ENCODE measurements around the gene CHD3. TPM values are rescaled to one million over a fixed set of nuclear protein-coding genes. Genes with fewer than 3 reads are reported as not detected.
"Not testable (repeated sequence)": the region's sequence is repeated elsewhere in the genome, so short reads cannot be mapped to it uniquely, and the experiment has no call there.

CHD3 gene
- total and polyA plus RNA-seq, 2 donors from 2014 or later: 41.5 to 94.6 TPM

GRCh38 chr17:7950578-7950977, 62.0 kb downstream of the CHD3 start:
- no peak overlapping the region for H3K27ac ChIP-seq (ENCODE audit: low read depth in 2 of 2, low read length in 2 of 2)
- intact Hi-C loops (cut with DNase I): no loop called here
- H3K9me3 ChIP-seq (ENCODE audit: control insufficient read depth in 2 of 3, insufficient read depth in 1 of 3, low read length in 3 of 3): no peaks in the 10 kb centered on the region
- no peaks in the 10 kb centered on the region for H3K4me1 ChIP-seq (ENCODE audit: control insufficient read depth in 2 of 3, insufficient read depth in 2 of 3, low read depth in 1 of 3, low read length in 3 of 3)
- DNase-seq: no peak
- FAIRE-seq: no peak
- no peak for TF ChIP-seq CTCF (IDR thresholded peaks at IDR 0.05; ENCODE audit: borderline replicate concordance, extremely low read depth, insufficient read depth)
- H3K9ac ChIP-seq (ENCODE audit: low read length in 3 of 3): no peak overlapping the region
- H3K4me3 ChIP-seq (ENCODE audit: low read length in 3 of 3): no peak overlapping the region
- no peaks in the 10 kb centered on the region for H3K27me3 ChIP-seq (ENCODE audit: control insufficient read depth, insufficient read depth, low read length)
- H3K36me3 ChIP-seq (ENCODE audit: control insufficient read depth in 2 of 3, insufficient read depth in 3 of 3, low read length in 3 of 3): peaks cover 6 to 19% (median 13%) of the 10 kb centered on the region in 3 donors

DNA sequence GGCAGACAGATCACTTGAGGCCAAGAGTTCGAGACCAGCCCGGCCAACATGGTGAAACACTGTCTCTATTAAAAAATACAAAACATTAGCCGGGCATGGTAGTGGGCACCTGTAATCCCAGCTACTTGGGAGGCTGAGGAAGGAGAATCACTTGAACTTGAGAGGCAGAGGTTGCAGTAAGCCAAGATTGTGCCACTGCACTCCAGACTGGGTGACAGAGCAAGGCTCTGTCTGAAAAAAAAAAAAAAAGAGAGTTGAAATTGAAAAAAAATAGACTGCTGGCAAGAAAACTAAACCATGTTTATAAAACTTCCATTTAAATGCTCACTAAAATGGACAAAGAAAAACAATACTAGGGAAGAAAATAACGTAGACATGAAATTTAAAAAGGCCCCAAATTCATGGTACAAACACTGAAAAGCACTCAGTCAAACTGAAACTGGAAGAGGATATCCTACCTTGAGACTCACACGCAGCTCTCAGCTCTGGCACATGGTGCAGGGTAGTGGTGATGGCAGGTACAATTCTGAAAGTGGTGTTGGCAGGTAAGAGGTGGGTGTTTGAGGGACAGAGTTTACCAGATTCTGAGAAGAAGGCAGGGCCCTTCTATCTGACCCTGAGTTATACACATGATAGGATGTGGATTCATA, 62.7 kb downstream of the CHD3 start:
- H3K4me3 ChIP-seq (ENCODE audit: low read length in 3 of 3): no peak overlapping the region
- no peak for TF ChIP-seq CTCF (IDR thresholded peaks at IDR 0.05; ENCODE audit: borderline replicate concordance, extremely low read depth, insufficient read depth)
- no peaks in the 10 kb centered on the region for H3K27me3 ChIP-seq (ENCODE audit: control insufficient read depth, insufficient read depth, low read length)
- peaks cover 3 to 13% (median 10%) of the 10 kb centered on the region in 3 donors for H3K36me3 ChIP-seq (ENCODE audit: control insufficient read depth in 2 of 3, insufficient read depth in 3 of 3, low read length in 3 of 3)
- FAIRE-seq: no peak
- intact Hi-C loops (cut with DNase I): no loop called here
- no peak overlapping the region for H3K27ac ChIP-seq (ENCODE audit: low read depth in 2 of 2, low read length in 2 of 2)
- DNase-seq: no peak
- H3K9me3 ChIP-seq (ENCODE audit: control insufficient read depth in 2 of 3, insufficient read depth in 1 of 3, low read length in 3 of 3): no peaks in the 10 kb centered on the region
- no peaks in the 10 kb centered on the region for H3K4me1 ChIP-seq (ENCODE audit: control insufficient read depth in 2 of 3, insufficient read depth in 2 of 3, low read depth in 1 of 3, low read length in 3 of 3)
- no peak overlapping the region for H3K9ac ChIP-seq (ENCODE audit: low read length in 3 of 3)

- intact Hi-C loops (cut with DNase I); H3K4me3 ChIP-seq (ENCODE audit: low read length in 3 of 3); FAIRE-seq; DNase-seq; H3K9me3 ChIP-seq (ENCODE audit: control insufficient read depth in 2 of 3, insufficient read depth in 1 of 3, low read length in 3 of 3); H3K4me1 ChIP-seq (ENCODE audit: control insufficient read depth in 2 of 3, insufficient read depth in 2 of 3, low read depth in 1 of 3, low read length in 3 of 3); H3K9ac ChIP-seq (ENCODE audit: low read length in 3 of 3); H3K27ac ChIP-seq (ENCODE audit: low read depth in 2 of 2, low read length in 2 of 2); H3K27me3 ChIP-seq (ENCODE audit: control insufficient read depth, insufficient read depth, low read length); H3K36me3 ChIP-seq (ENCODE audit: control insufficient read depth in 2 of 3, insufficient read depth in 3 of 3, low read length in 3 of 3): not testable (repeated sequence)
Observed at GRCh38 chr17:7953266-7953665, 64.7 kb downstream of the CHD3 start.

DNA sequence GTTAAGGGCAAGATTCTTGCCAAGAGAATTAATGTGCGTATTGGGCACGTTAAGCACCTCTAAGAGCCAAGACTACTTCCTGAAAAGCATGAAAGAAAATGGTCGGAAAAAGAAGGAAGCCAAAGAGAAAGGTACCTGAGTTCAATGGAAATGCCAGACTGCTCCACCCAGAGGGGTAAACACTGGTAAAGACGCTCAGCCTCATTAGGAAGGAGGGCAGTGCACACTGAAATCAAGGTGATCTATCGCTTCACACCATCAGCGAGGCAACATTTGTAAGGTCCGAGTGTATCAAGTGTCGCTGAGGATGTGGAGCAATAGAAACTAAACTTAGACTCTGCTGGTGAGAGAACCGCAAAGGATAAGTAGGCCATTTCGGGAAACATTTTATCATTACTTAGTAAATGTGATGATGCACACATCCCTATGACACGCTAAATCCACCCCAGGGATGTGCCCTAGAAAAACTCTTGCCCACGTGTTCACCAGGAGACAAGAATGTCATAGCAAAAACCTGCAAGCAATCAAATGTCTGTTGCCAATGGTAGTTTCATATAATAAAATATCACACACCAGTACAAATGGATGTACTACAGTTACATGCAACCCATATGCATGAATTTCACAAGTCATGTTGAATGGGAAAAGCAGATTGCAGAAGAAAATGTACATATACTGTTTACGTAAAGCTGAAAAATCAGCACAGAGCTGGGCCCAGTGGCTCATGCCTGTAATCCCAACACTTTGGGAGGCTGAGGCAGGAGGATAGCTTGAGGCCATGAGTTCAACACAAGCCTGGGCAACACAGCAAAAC, 67.0 kb downstream of the CHD3 start:
- no peak overlapping the region for H3K9ac ChIP-seq (ENCODE audit: low read length in 3 of 3)
- intact Hi-C loops (cut with DNase I): no loop called here
- H3K27me3 ChIP-seq (ENCODE audit: control insufficient read depth, insufficient read depth, low read length): no peaks in the 10 kb centered on the region
- no peaks in the 10 kb centered on the region for H3K9me3 ChIP-seq (ENCODE audit: control insufficient read depth in 2 of 3, insufficient read depth in 1 of 3, low read length in 3 of 3)
- no peak for TF ChIP-seq CTCF (IDR thresholded peaks at IDR 0.05; ENCODE audit: borderline replicate concordance, extremely low read depth, insufficient read depth)
- H3K4me3 ChIP-seq (ENCODE audit: low read length in 3 of 3): no peak overlapping the region
- H3K36me3 ChIP-seq (ENCODE audit: control insufficient read depth in 2 of 3, insufficient read depth in 3 of 3, low read length in 3 of 3): no peaks in the 10 kb centered on the region
- H3K27ac ChIP-seq (ENCODE audit: low read depth in 2 of 2, low read length in 2 of 2): no peak overlapping the region
- H3K4me1 ChIP-seq (ENCODE audit: control insufficient read depth in 2 of 3, insufficient read depth in 2 of 3, low read depth in 1 of 3, low read length in 3 of 3): no peaks in the 10 kb centered on the region
- DNase-seq (no peak), FAIRE-seq (no peak)
